ENCODE data around the gene AOPEP. TPM values are rescaled to one million over a fixed set of nuclear protein-coding genes. Genes with fewer than 3 reads are reported as not detected.

The AOPEP gene
- total RNA-seq, 1 experiment from 2014 or later = 36.4 TPM

DNA sequence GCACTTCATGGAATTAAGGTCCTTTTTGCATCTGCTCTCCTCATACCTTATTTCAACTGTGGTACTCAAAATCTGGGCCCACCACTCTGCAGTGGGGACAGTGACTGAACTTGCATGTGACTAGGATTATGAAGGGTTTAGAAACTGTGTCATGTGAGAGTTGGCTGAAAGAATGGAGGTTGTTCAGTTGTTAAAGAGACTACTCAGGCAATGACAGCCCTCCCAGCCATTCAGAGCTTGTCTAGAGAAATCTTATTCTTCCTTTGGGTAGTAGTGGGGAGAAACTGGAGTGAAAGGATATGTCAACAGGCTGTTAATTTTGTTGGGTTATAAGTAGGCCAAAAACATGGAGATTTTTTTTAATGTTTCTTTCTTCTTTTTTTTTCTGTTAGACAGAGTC, 10.3 kb downstream of the AOPEP start:
- CTCF ChIA-PET = no interaction called here
- POLR2A ChIA-PET = interaction anchor here (0.5 kb wide), 1 partner anchor 31 kb away, joined by 5 read pairs; no protein-coding TSS in a partner anchor
- BruUV-seq (replicated peaks) = no TSS peak

DNA sequence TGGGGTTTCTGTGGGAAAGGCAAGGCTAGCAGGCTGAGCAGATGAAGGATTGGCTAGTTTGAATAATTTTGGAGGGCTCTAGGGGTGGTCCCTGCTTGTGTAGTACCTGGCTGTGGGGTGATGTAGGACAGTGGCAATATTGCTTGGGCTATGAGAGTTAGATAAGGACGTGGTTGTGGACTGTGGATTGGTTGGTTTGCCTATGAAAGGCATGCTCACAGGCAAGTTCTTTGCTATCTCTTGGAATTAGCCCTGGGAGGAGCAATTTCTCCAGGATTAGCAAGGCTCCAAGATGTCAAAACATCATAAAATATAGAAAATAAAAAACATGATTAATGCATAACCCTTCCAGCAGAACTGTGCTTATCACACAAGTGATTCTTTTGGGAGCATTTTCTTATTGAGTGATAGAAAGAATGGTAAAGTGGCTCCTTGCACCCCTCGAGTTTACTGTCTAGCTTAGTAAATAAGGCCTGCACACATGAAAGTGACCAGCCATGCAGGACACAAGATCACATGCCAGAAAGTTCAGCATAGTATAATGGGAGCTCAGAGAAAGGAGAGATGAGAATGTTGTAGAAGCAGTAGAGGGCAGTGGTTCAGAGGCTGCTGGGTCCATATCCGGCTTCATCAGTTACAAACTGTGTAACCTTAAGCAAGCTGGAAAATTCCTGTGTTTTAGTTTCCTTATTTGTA, 13.8 kb downstream of the AOPEP start:
- no peaks in the 10 kb centered on the region for H3K27me3 ChIP-seq (ENCODE audit: control insufficient read depth, insufficient read depth, low read length)
- no peaks in the 10 kb centered on the region for H3K9me3 ChIP-seq (ENCODE audit: control insufficient read depth, insufficient read depth, low read depth, low read length)
- POLR2A ChIA-PET = interaction anchor here (0.5 kb wide), 1 partner anchor 928 kb away, joined by 4 read pairs; no protein-coding TSS in a partner anchor
- no peak overlapping the region for H3K27ac ChIP-seq (ENCODE audit: low read length)
- intact Hi-C loops (cut with micrococcal nuclease; ENCODE audit: unreplicated experiment) = no loop called here
- H3K36me3 ChIP-seq (ENCODE audit: control insufficient read depth, insufficient read depth, low read length) = no peaks in the 10 kb centered on the region
- TF ChIP-seq POLR2AphosphoS5 (IDR thresholded peaks at IDR 0.05; ENCODE audit: low read depth, low read length) (no peak), TCF7L2 (IDR thresholded peaks at IDR 0.05; ENCODE audit: low read depth, low read length) (0 out of 2 replicates have a peak, but pooled peaks have one; percentile 53)
- in situ Hi-C loops (cut with HindIII; ENCODE audit: low pct_unique_long_range_greater_than_20kb, low sequenced_read_pairs) = no loop called here
- no peak for ATAC-seq
- no TSS peak for BruUV-seq (replicated peaks)
- H3K4me3 ChIP-seq (ENCODE audit: low read depth in 2 of 2, low read length in 2 of 2) = no peak overlapping the region
- no peak for DNase-seq (ENCODE audit: low read depth, low spot score)
- CTCF ChIA-PET = interaction anchor here (0.7 kb wide), 1 partner anchor 351 kb away, joined by 3 read pairs; no protein-coding TSS in a partner anchor
- no peaks in the 10 kb centered on the region for H3K4me1 ChIP-seq (ENCODE audit: control insufficient read depth, insufficient read depth, low read length)

More for the DNA sequence above, 10.3 kb downstream of the AOPEP start:
- intact Hi-C loops (cut with micrococcal nuclease; ENCODE audit: unreplicated experiment) (no loop called here), in situ Hi-C loops (cut with HindIII; ENCODE audit: low pct_unique_long_range_greater_than_20kb, low sequenced_read_pairs) (no loop called here)
- no peaks in the 10 kb centered on the region for H3K27me3 ChIP-seq (ENCODE audit: control insufficient read depth, insufficient read depth, low read length)
- TF ChIP-seq TCF7L2 (IDR thresholded peaks at IDR 0.05; ENCODE audit: low read depth, low read length) (no peak), POLR2AphosphoS5 (IDR thresholded peaks at IDR 0.05; ENCODE audit: low read depth, low read length) (no peak), SIN3A (IDR thresholded peaks at IDR 0.05; ENCODE audit: borderline replicate concordance, insufficient read depth, low read depth, low read length) (no peak)
- TF ChIP-seq, protein P1, sequence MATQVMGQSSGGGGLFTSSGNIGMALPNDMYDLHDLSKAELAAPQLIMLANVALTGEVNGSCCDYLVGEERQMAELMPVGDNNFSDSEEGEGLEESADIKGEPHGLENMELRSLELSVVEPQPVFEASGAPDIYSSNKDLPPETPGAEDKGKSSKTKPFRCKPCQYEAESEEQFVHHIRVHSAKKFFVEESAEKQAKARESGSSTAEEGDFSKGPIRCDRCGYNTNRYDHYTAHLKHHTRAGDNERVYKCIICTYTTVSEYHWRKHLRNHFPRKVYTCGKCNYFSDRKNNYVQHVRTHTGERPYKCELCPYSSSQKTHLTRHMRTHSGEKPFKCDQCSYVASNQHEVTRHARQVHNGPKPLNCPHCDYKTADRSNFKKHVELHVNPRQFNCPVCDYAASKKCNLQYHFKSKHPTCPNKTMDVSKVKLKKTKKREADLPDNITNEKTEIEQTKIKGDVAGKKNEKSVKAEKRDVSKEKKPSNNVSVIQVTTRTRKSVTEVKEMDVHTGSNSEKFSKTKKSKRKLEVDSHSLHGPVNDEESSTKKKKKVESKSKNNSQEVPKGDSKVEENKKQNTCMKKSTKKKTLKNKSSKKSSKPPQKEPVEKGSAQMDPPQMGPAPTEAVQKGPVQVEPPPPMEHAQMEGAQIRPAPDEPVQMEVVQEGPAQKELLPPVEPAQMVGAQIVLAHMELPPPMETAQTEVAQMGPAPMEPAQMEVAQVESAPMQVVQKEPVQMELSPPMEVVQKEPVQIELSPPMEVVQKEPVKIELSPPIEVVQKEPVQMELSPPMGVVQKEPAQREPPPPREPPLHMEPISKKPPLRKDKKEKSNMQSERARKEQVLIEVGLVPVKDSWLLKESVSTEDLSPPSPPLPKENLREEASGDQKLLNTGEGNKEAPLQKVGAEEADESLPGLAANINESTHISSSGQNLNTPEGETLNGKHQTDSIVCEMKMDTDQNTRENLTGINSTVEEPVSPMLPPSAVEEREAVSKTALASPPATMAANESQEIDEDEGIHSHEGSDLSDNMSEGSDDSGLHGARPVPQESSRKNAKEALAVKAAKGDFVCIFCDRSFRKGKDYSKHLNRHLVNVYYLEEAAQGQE (IDR thresholded peaks at IDR 0.05; ENCODE audit: insufficient read depth in 1 of 2, low read depth in 2 of 2, low read length in 1 of 2) = no peak
- TF ChIP-seq, protein P2, sequence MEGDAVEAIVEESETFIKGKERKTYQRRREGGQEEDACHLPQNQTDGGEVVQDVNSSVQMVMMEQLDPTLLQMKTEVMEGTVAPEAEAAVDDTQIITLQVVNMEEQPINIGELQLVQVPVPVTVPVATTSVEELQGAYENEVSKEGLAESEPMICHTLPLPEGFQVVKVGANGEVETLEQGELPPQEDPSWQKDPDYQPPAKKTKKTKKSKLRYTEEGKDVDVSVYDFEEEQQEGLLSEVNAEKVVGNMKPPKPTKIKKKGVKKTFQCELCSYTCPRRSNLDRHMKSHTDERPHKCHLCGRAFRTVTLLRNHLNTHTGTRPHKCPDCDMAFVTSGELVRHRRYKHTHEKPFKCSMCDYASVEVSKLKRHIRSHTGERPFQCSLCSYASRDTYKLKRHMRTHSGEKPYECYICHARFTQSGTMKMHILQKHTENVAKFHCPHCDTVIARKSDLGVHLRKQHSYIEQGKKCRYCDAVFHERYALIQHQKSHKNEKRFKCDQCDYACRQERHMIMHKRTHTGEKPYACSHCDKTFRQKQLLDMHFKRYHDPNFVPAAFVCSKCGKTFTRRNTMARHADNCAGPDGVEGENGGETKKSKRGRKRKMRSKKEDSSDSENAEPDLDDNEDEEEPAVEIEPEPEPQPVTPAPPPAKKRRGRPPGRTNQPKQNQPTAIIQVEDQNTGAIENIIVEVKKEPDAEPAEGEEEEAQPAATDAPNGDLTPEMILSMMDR (IDR thresholded peaks at IDR 0.05) = no peak
- ATAC-seq = no peak
- no peak overlapping the region for H3K27ac ChIP-seq (ENCODE audit: low read length)
- H3K4me1 ChIP-seq (ENCODE audit: control insufficient read depth, insufficient read depth, low read length) = no peaks in the 10 kb centered on the region; the same call in 1 of the 2 replicates
- H3K9me3 ChIP-seq (ENCODE audit: control insufficient read depth, insufficient read depth, low read depth, low read length) = no peaks in the 10 kb centered on the region
- no peak for DNase-seq (ENCODE audit: low read depth, low spot score)
- no peaks in the 10 kb centered on the region for H3K36me3 ChIP-seq (ENCODE audit: control insufficient read depth, insufficient read depth, low read length)
- no peak overlapping the region for H3K4me3 ChIP-seq (ENCODE audit: low read depth in 2 of 2, low read length in 2 of 2)

DNA sequence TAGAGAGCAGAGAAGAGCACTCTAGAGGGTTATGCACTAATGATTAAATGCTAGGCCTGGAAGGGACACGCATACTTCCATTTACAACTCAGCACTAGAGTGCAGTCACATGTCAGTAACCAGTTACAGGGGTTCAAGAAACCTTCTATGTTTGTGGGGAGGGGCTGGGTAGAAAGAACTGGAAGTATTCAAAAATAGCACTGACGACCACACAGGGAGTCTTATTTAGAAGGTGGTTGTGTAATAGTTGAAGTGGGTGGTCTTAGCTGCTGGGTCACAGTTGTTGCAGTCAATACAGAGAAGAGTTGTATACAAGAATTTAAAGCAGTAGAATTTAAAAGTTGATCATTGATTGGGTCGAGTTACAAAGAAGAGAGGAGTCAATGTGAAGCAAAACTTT, 15.4 kb downstream of the AOPEP start:
- no TSS peak for BruUV-seq (replicated peaks)
- Histone ChIP-seq H3K9me3 (ENCODE audit: control insufficient read depth, insufficient read depth, low read depth, low read length) (no peaks in the 10 kb centered on the region), H3K4me1 (ENCODE audit: control insufficient read depth, insufficient read depth, low read length) (peaks cover 4% of the 10 kb centered on the region; the same call in 1 of the 2 replicates), H3K27ac (ENCODE audit: low read length) (0 out of 2 replicates have a peak overlapping the region, but pooled peaks have one; percentile 17), H3K4me3 (ENCODE audit: low read depth in 2 of 2, low read length in 2 of 2) (no peak overlapping the region), H3K36me3 (ENCODE audit: control insufficient read depth, insufficient read depth, low read length) (no peaks in the 10 kb centered on the region), H3K27me3 (ENCODE audit: control insufficient read depth, insufficient read depth, low read length) (no peaks in the 10 kb centered on the region)
- DNase-seq (ENCODE audit: low read depth, low spot score) (no peak), ATAC-seq (no peak)
- in situ Hi-C loops (cut with HindIII; ENCODE audit: low pct_unique_long_range_greater_than_20kb, low sequenced_read_pairs) = no loop called here
- intact Hi-C loops (cut with micrococcal nuclease; ENCODE audit: unreplicated experiment) = no loop called here
- CTCF ChIA-PET = no interaction called here
- TF ChIP-seq, protein P1 (IDR thresholded peaks at IDR 0.05; ENCODE audit: insufficient read depth in 1 of 2, low read depth in 2 of 2, low read length in 1 of 2) = no peak
- POLR2A ChIA-PET = no interaction called here

Measured in Panc1 (cell line).